GM12878 (cell line): ENCODE measurements around the gene OSMR. TPM values are rescaled to one million over a fixed set of nuclear protein-coding genes. Genes with fewer than 3 reads are reported as not detected.

ENCODE experiments used
- ATAC-seq: fragments of 200-7000 bp; cut with Tn5 transposase; 3 replicates; pipeline ENCODE4 v1.9.1; 2020; ENCODE audit warnings: mild to moderate bottlenecking, moderate library complexity
- BruUV-seq: library from RNA; stranded (reverse); fragments of 400-500 nt; replicated peaks from 2 replicates; lab custom pipeline; 2021; lab: Mats Ljungman, UMichigan
- CTCF ChIA-PET: fragments of 300-600 bp; sonication (Branson Sonifier 250); formaldehyde crosslinking; extraction: SDS; loops from one replicate; lab custom pipeline; 2021; ENCODE audit warnings: inconsistent platforms; lab: Yijun Ruan, JAX
- POLR2A ChIA-PET: fragments of 350-600 bp; formaldehyde crosslinking; extraction: SDS; loops from one replicate; lab custom pipeline; 2021; ENCODE audit warnings: inconsistent platforms; lab: Charles Lee
- RAD21 ChIA-PET: fragments of 300-600 bp; sonication (Branson Sonifier 250); formaldehyde crosslinking; loops from one replicate; lab custom pipeline; 2023; ENCODE audit warnings: antibody characterized with exemption; ENCODE audit not compliant: unreplicated experiment; lab: Charles Lee
- SMC1A ChIA-PET: fragments of 300-600 bp; sonication (Branson Sonifier 250); formaldehyde crosslinking; loops from one replicate; lab custom pipeline; 2023; ENCODE audit not compliant: unreplicated experiment, uncharacterized antibody; lab: Charles Lee
- DNase-seq: peaks from one replicate; pipeline ENCODE4 v3.0.0-alpha.2; 2011; ENCODE audit warnings: low read depth, low spot score
- FAIRE-seq: peaks from 3 replicates; lab custom pipeline; 2011; peaks lifted over from hg19 to GRCh38; lab: Jason Lieb, UNC
- H2AFZ ChIP-seq: 2 replicates; pipeline ENCODE4 v1.6.0; 2011; ENCODE audit warnings: low read depth, low read length, control low read depth; ENCODE audit not compliant: control insufficient read depth
- H3K27ac ChIP-seq: 2 replicates; pipeline ENCODE4 v1.5.1; 2011; ENCODE audit warnings: control low read depth; ENCODE audit not compliant: control insufficient read depth, insufficient read depth
- H3K27me3 ChIP-seq, 2 experiments: replicated peaks in 1 of 2; 2 replicates each; pipeline versions ENCODE4 v1.6.0 to v1.6.1; 2011; ENCODE audit warnings: low read length in 1 of 2; ENCODE audit not compliant: control insufficient read depth in 2 of 2, insufficient read depth in 2 of 2
- H3K36me3 ChIP-seq, 2 experiments: 2 replicates each; pipeline ENCODE4 v1.5.1; 2011; ENCODE audit warnings: low read length in 1 of 2; ENCODE audit not compliant: control insufficient read depth in 2 of 2, insufficient read depth in 2 of 2
- H3K4me1 ChIP-seq: 2 replicates; pipeline ENCODE4 v1.6.1; 2011; ENCODE audit warnings: mild to moderate bottlenecking, low read length, moderate library complexity, mixed read lengths; ENCODE audit not compliant: control insufficient read depth, insufficient read depth
- H3K4me2 ChIP-seq: 2 replicates; pipeline ENCODE4 v1.6.0; 2011; ENCODE audit warnings: control low read depth; ENCODE audit not compliant: control insufficient read depth, insufficient read depth
- H3K4me3 ChIP-seq: fragments of 200-600 bp; sonication (generic); 2 replicates; pipeline ENCODE4 v1.5.1; 2016
- H3K79me2 ChIP-seq: 2 replicates; pipeline ENCODE4 v1.6.0; 2011; ENCODE audit warnings: low read length; ENCODE audit not compliant: control insufficient read depth, insufficient read depth
- H3K9ac ChIP-seq: 2 replicates; pipeline ENCODE4 v1.8.0; 2011; ENCODE audit warnings: low read length, control low read depth, mixed read lengths; ENCODE audit not compliant: control insufficient read depth, insufficient read depth
- H3K9me3 ChIP-seq: replicated peaks from 3 replicates; pipeline ENCODE4 v1.5.1; 2011; ENCODE audit warnings: mild to moderate bottlenecking, low read length; ENCODE audit not compliant: control insufficient read depth, insufficient read depth
- H4K20me1 ChIP-seq: 2 replicates; pipeline ENCODE4 v1.6.0; 2011; ENCODE audit not compliant: control insufficient read depth, insufficient read depth
- ASH2L ChIP-seq: fragments of 300-600, 200-600 bp; sonication (generic); IDR thresholded peaks from 2 replicates; pipeline ENCODE4 v1.6.1; 2017; ENCODE audit warnings: low read depth, mild to moderate bottlenecking, borderline replicate concordance
- CBX5 ChIP-seq: sonication (generic); IDR thresholded peaks from 2 replicates; pipeline ENCODE4 v1.6.1; 2016; ENCODE audit warnings: low read depth, moderate library complexity, mild to moderate bottlenecking, inconsistent platforms
- CEBPB ChIP-seq, 2 experiments: fragments of 150-350 bp in 1 of 2; IDR thresholded peaks; 2 replicates each; pipeline ENCODE4 v1.6.1; 2012 to 2014; ENCODE audit warnings: low read depth in 2 of 2, low read length in 2 of 2, borderline replicate concordance in 1 of 2, inconsistent platforms in 1 of 2
- EED ChIP-seq: sonication (generic); IDR thresholded peaks from 2 replicates; pipeline ENCODE4 v1.6.1; 2016; ENCODE audit warnings: antibody characterized with exemption, low read depth
- JUNB ChIP-seq: IDR thresholded peaks from 2 replicates; pipeline ENCODE4 v1.6.1; 2016; ENCODE audit warnings: antibody characterized with exemption, mild to moderate bottlenecking
- MXI1 ChIP-seq: fragments of 150-350 bp; IDR thresholded peaks from 2 replicates; pipeline ENCODE4 v1.6.1; 2011; ENCODE audit warnings: low read depth, mild to moderate bottlenecking, inconsistent platforms, low read length, improper control_type of control experiment
- NFIC ChIP-seq: IDR thresholded peaks from 2 replicates; pipeline ENCODE4 v1.6.1; 2012; ENCODE audit warnings: low read depth, mild to moderate bottlenecking, inconsistent platforms, low read length, moderate library complexity
- PAX8 ChIP-seq: fragments of 450-650 bp; IDR thresholded peaks from 2 replicates; pipeline ENCODE4 v1.6.1; 2017; ENCODE audit warnings: mild to moderate bottlenecking, moderate library complexity
- SMC3 ChIP-seq: IDR thresholded peaks from 2 replicates; pipeline ENCODE4 v1.6.1; 2011; ENCODE audit warnings: low read length, improper control_type of control experiment, borderline replicate concordance
- TCF12 ChIP-seq: IDR thresholded peaks from 2 replicates; pipeline ENCODE4 v1.6.1; 2011; ENCODE audit warnings: low read depth, mild to moderate bottlenecking, low read length
- WRNIP1 ChIP-seq: IDR thresholded peaks from 2 replicates; pipeline ENCODE4 v1.6.1; 2011; ENCODE audit warnings: low read depth, low read length, improper control_type of control experiment, borderline replicate concordance
- WGBS: methylation state at CpG from one replicate; pipeline ENCODE4 v1.1.6; 2016; ENCODE audit warnings: low lambda C conversion rate; ENCODE audit not compliant: insufficient replicate concordance, insufficient coverage; ENCODE audit errors: missing lambda C conversion rate; 5-methylcytosine and 5-hydroxymethylcytosine counted together
- in situ Hi-C: fragments of 300-500 bp; cut with MboI; formaldehyde crosslinking; loops from 9 replicates; pipeline ENCODE4 v1.14.3; 2018; ENCODE audit warnings: mixed read lengths
- intact Hi-C: fragments of 100-400 bp; cut with micrococcal nuclease; formaldehyde crosslinking; loops from one replicate; pipeline ENCODE4 v1.14.2; 2022; ENCODE audit not compliant: unreplicated experiment
- polyA plus RNA-seq, 11 experiments: library from polyadenylated mRNA; depleted of rRNA in 4 of 11; unstranded in 6 of 11; stranded (reverse) in 5 of 11; fragments of >200 nt; fragmentation: Nextera tagmentation in 4 of 11; fragmentation: Illumina TruSeq in 1 of 11; extraction: Ambion mirVana in 4 of 11; extraction: Trizol in 1 of 11; gene quantifications; 1 replicate in 1 of 11; 2 replicates in 10 of 11; pipeline versions ENCODE4 v1.2.1 to v1.2.3, GENCODE V29; 2011 to 2016; ENCODE audit warnings: inconsistent platforms in 2 of 11, missing spikeins in 2 of 11, low read depth in 1 of 11
- total RNA-seq, 4 experiments: library from RNA; depleted of rRNA in 3 of 4; stranded (reverse); fragments of >200 nt in 3 of 4; fragmentation: Illumina TruSeq in 1 of 4; extraction: Trizol in 1 of 4; gene quantifications; 2 replicates each; pipeline versions ENCODE4 v1.2.1 to v1.2.3, GENCODE V29; 2013 to 2021
- TF ChIP-seq, protein P1 (sequence below): IDR thresholded peaks from 2 replicates; pipeline ENCODE4 v1.6.1; 2011; ENCODE audit warnings: low read depth, mild to moderate bottlenecking, low read length, moderate library complexity, borderline replicate concordance; ENCODE audit errors: extremely low read depth
- TF ChIP-seq, protein P2 (sequence below): IDR thresholded peaks from 2 replicates; pipeline ENCODE4 v1.6.1; 2012; ENCODE audit warnings: low read depth, low read length, improper control_type of control experiment
- TF ChIP-seq, protein P3 (sequence below): fragments of 450-650 bp; IDR thresholded peaks from 2 replicates; pipeline ENCODE4 v1.6.1; 2014; ENCODE audit warnings: mild to moderate bottlenecking
- TF ChIP-seq, protein P4 (sequence below), 3 experiments: IDR thresholded peaks in 2 of 3; conservative IDR thresholded peaks in 1 of 3; 2 replicates each; pipeline ENCODE4 v1.5.1; 2011; ENCODE audit warnings: low read depth in 3 of 3, low read length in 3 of 3, mild to moderate bottlenecking in 3 of 3, control low read depth in 2 of 3, moderate library complexity in 2 of 3, inconsistent platforms in 1 of 3, mixed read lengths in 1 of 3; ENCODE audit not compliant: control insufficient read depth in 2 of 3, insufficient read depth in 1 of 3; ENCODE audit errors: extremely low read depth in 1 of 3

Gene OSMR
- total and polyA plus RNA-seq, 10 of the 15 experiments (the other 5 are each of a cell fraction or from before 2014, with no cell fraction given) = 0.03 to 0.05 TPM; not detected in 8

DNA sequence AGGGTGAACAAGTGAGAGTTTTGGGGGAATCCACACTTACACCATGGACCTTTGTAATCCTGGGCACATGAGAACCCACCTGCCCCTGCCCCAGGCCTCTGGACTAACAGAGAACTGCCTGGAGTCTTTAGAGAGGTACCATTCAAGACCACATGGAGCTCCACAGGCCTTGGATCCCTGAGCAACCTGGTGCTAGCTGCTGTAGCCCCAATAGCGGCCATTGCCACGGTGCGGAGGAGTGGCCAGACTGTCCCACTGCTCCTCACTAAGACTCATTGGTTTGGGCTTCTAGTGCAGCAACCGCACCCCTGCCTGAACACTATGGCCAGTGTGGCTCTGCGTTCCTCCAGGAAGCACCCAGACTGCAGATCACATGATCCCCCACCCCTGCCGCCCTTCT lies 45.8 kb downstream of the OSMR start:
- TF ChIP-seq PAX8 (no peak), EED (no peak), NFIC (no peak), JUNB (no peak), CBX5 (no peak), ASH2L (no peak), WRNIP1 (no peak), SMC3 (no peak), CEBPB (IDR thresholded peaks at IDR 0.05; ENCODE audit: borderline replicate concordance in 1 of 2, low read depth in 2 of 2, low read length in 2 of 2) (no peak), TCF12 (no peak), MXI1 (no peak)
- TF ChIP-seq, protein P1, sequence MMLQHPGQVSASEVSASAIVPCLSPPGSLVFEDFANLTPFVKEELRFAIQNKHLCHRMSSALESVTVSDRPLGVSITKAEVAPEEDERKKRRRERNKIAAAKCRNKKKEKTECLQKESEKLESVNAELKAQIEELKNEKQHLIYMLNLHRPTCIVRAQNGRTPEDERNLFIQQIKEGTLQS = no peak
- TF ChIP-seq, protein P2, sequence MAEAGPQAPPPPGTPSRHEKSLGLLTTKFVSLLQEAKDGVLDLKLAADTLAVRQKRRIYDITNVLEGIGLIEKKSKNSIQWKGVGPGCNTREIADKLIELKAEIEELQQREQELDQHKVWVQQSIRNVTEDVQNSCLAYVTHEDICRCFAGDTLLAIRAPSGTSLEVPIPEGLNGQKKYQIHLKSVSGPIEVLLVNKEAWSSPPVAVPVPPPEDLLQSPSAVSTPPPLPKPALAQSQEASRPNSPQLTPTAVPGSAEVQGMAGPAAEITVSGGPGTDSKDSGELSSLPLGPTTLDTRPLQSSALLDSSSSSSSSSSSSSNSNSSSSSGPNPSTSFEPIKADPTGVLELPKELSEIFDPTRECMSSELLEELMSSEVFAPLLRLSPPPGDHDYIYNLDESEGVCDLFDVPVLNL = no peak
- TF ChIP-seq, protein P3, sequence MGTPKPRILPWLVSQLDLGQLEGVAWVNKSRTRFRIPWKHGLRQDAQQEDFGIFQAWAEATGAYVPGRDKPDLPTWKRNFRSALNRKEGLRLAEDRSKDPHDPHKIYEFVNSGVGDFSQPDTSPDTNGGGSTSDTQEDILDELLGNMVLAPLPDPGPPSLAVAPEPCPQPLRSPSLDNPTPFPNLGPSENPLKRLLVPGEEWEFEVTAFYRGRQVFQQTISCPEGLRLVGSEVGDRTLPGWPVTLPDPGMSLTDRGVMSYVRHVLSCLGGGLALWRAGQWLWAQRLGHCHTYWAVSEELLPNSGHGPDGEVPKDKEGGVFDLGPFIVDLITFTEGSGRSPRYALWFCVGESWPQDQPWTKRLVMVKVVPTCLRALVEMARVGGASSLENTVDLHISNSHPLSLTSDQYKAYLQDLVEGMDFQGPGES = no peak
- TF ChIP-seq, protein P4, sequence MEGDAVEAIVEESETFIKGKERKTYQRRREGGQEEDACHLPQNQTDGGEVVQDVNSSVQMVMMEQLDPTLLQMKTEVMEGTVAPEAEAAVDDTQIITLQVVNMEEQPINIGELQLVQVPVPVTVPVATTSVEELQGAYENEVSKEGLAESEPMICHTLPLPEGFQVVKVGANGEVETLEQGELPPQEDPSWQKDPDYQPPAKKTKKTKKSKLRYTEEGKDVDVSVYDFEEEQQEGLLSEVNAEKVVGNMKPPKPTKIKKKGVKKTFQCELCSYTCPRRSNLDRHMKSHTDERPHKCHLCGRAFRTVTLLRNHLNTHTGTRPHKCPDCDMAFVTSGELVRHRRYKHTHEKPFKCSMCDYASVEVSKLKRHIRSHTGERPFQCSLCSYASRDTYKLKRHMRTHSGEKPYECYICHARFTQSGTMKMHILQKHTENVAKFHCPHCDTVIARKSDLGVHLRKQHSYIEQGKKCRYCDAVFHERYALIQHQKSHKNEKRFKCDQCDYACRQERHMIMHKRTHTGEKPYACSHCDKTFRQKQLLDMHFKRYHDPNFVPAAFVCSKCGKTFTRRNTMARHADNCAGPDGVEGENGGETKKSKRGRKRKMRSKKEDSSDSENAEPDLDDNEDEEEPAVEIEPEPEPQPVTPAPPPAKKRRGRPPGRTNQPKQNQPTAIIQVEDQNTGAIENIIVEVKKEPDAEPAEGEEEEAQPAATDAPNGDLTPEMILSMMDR (IDR thresholded peaks at IDR 0.05 in 2 of 3, conservative IDR thresholded peaks at IDR 0.05 in 1 of 3; ENCODE audit: control insufficient read depth in 2 of 3, extremely low read depth in 1 of 3, insufficient read depth in 1 of 3, low read depth in 3 of 3, low read length in 3 of 3) = no peak
- Histone ChIP-seq H3K9ac (no peak overlapping the region), H2AFZ (no peak overlapping the region), H3K4me1 (no peaks in the 10 kb centered on the region), H3K27ac (no peak overlapping the region), H3K4me2 (no peak overlapping the region), H3K36me3 (no peaks in the 10 kb centered on the region), H4K20me1 (no peaks in the 10 kb centered on the region), H3K79me2 (no peaks in the 10 kb centered on the region), H3K4me3 (no peak overlapping the region), H3K9me3 (no peaks in the 10 kb centered on the region), H3K27me3 (no peaks in the 10 kb centered on the region)
- FAIRE-seq = no peak
- WGBS = 79% methylated on average over 5 of the region's 6 CpGs
- POLR2A ChIA-PET = no interaction called here
- in situ Hi-C loops = no loop called here
- CTCF ChIA-PET = no interaction called here
- SMC1A ChIA-PET = no interaction called here
- no peak for DNase-seq
- BruUV-seq = no TSS peak
- RAD21 ChIA-PET = no interaction called here
- intact Hi-C loops = no loop called here
- ATAC-seq = no peak
